NCI-H1105 (cell line): Measurements from ENCODE around the gene ZCCHC7.

Experiments
- DNase-seq: peaks from one replicate; lab custom pipeline; 2025; lab: John Stamatoyannopoulos, UW

Gene ZCCHC7

DNA sequence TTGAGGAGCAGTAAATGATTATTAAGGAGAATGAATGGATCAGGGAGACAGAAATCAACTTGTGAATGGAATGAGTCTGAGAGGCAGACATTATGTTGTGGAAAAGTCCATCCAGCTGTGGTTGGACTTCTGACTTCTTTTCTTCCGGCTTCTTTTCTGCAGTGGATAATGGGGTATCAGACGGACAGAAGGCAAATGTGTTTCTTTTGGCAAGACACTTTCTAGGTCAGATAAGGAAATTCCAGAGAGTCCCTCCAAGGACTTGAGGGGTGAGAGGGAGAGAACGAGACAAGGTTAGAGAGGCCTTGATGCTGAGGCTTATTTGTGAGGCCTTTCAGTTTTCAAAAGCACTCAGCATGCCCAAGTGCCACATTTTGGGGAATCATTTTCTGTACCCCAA is 285.0 kb downstream of the ZCCHC7 start:
- no peak for DNase-seq

DNA sequence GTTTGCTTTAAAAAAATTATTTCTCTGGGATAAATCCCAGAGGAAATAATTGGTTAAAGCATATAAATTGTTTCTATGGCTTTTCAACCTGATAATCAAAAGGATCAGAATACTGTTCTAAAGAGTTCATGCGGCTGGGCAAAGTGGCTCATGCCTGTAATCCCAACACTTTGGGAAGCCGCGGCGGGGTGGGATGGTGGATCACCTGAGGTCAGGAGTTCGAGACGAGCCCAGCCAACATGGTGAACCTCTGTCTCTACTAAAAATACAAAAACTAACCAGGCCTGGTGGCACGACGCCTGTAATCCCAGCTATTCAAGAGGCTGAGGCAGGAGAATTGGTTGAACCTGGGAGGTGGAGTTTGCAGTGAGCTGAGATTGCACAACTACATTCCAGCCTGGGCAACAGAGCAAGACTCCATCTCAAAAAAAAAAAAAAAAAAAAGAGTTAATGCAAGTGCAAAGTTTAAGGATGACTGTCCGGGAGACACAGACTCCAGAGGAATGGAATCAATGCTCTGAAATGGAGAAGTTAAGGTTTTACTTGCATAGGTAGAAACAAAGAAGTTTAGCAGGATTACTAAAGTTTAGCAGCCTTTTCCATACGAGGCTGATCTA is 285.5 kb downstream of the ZCCHC7 start:
- DNase-seq: no peak

DNA sequence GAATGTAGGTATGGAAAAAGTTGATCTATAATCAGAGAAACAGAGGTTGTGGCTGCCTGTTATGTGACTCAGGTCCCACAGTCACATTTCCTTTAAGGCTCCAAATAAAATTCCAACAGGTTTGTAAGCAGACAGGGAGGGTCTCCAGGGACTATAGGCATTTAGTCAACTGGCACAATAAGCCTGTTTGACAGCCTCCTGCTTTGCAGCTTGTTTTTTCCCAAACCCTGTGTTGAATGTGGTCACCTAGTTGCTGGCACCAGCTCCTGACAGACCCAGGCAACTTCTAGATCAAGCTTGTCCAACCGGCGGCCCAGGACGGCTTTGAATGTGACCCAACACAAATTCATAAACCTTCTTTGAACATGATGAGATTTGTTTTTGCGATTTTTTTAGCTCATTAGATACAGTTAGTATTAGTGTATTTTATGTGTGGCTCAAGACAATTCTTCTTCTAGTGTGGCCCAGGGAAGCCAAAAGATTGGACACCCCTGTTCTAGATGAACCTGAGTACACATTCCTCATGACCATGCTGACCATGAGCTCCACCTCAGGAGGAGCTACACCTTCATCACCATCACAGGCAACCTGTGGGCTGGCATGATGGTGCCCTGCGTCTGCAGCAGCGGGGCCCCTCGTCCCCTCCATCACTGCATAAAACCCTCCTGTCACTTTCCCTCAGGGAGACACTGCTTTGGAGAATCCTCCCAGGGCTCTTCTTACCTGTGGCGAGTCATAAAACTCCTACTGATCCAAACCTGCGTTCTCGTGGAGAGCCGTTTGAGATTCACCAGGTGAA is 286.4 kb downstream of the ZCCHC7 start:
- no peak for DNase-seq

DNA sequence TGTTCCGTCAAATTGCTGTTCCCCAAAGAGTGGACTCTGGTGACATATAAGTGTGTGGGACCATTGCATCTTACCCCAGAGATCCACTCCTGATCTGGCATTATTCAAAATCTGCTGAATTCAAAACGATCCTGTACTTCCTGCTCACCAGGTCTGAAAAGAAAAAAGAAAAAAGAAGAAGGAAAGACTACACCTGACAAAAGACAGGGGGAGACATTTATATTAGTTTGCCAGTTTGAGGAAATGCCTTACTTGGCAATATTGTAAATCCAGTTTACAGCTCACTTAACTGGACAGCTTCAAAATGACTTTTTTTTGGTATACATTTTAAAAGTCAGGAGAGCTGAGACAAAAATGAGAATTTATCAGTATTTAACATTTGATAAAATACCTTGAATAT is 287.1 kb downstream of the ZCCHC7 start:
- no peak for DNase-seq
